Astrocyte (in vitro differentiated cells and primary cell): ENCODE measurements around the gene AMPD3. TPM values are rescaled to one million over a fixed set of nuclear protein-coding genes. Genes with fewer than 3 reads are reported as not detected.

Experiments used
- DNase-seq: peaks from one replicate; pipeline ENCODE4 v3.0.0-alpha.2; 2010; ENCODE audit warnings: low read depth
- FAIRE-seq: peaks from 2 replicates; lab custom pipeline; 2011; peaks lifted over from hg19 to GRCh38; lab: Jason Lieb, UNC
- H2AFZ ChIP-seq: 2 replicates; pipeline ENCODE4 v1.6.0; 2012; ENCODE audit warnings: low read depth, low read length, inconsistent platforms
- H3K27ac ChIP-seq: 2 replicates; pipeline ENCODE4 v1.5.1; 2011; ENCODE audit warnings: low read depth, low read length, inconsistent platforms
- H3K27me3 ChIP-seq: 2 replicates; pipeline ENCODE4 v1.6.0; 2011; ENCODE audit warnings: low read length, inconsistent platforms; ENCODE audit not compliant: insufficient read depth
- H3K36me3 ChIP-seq: 2 replicates; pipeline ENCODE4 v1.5.1; 2011; ENCODE audit warnings: low read length, inconsistent platforms; ENCODE audit not compliant: insufficient read depth
- H3K4me1 ChIP-seq: 2 replicates; pipeline ENCODE4 v1.5.1; 2011; ENCODE audit warnings: low read length, inconsistent platforms; ENCODE audit not compliant: insufficient read depth
- H3K4me2 ChIP-seq: 2 replicates; pipeline ENCODE4 v1.6.0; 2012; ENCODE audit warnings: low read length, inconsistent platforms
- H3K4me3 ChIP-seq: 2 replicates; pipeline ENCODE4 v1.5.1; 2011; ENCODE audit warnings: low read depth, mild to moderate bottlenecking, low read length, inconsistent platforms; ENCODE audit not compliant: insufficient read depth
- H3K79me2 ChIP-seq: 2 replicates; pipeline ENCODE4 v1.6.0; 2012; ENCODE audit warnings: mild to moderate bottlenecking, low read length, inconsistent platforms; ENCODE audit not compliant: insufficient read depth
- H3K9ac ChIP-seq: 2 replicates; pipeline ENCODE4 v1.6.0; 2012; ENCODE audit warnings: mild to moderate bottlenecking, low read length, inconsistent platforms
- H3K9me3 ChIP-seq: 2 replicates; pipeline ENCODE4 v1.5.1; 2012; ENCODE audit warnings: low read depth, mild to moderate bottlenecking, low read length, inconsistent platforms; ENCODE audit not compliant: insufficient read depth
- H4K20me1 ChIP-seq: 2 replicates; pipeline ENCODE4 v1.6.0; 2012; ENCODE audit warnings: low read length, inconsistent platforms; ENCODE audit not compliant: insufficient read depth
- H3K27ac Mint-ChIP-seq: one replicate; pipeline ENCODE4 v1.8.0; 2021; ENCODE audit warnings: mild to moderate bottlenecking, mixed read lengths; ENCODE audit not compliant: unreplicated experiment
- H3K27me3 Mint-ChIP-seq: one replicate; pipeline ENCODE4 v1.8.0; 2021; ENCODE audit warnings: low read depth, mixed read lengths; ENCODE audit not compliant: unreplicated experiment
- H3K36me3 Mint-ChIP-seq: one replicate; pipeline ENCODE4 v1.8.0; 2021; ENCODE audit warnings: low read depth, mixed read lengths; ENCODE audit not compliant: unreplicated experiment
- H3K4me1 Mint-ChIP-seq: one replicate; pipeline ENCODE4 v1.8.0; 2021; ENCODE audit warnings: low read depth, mixed read lengths; ENCODE audit not compliant: unreplicated experiment
- H3K4me3 Mint-ChIP-seq: one replicate; pipeline ENCODE4 v1.8.0; 2021; ENCODE audit warnings: mild to moderate bottlenecking, moderate library complexity, mixed read lengths; ENCODE audit not compliant: unreplicated experiment
- H3K9me3 Mint-ChIP-seq: one replicate; pipeline ENCODE4 v1.8.0; 2021; ENCODE audit warnings: mild to moderate bottlenecking, mixed read lengths; ENCODE audit not compliant: unreplicated experiment
- EZH2 ChIP-seq: IDR thresholded peaks from 2 replicates; pipeline ENCODE4 v1.6.1; 2012; ENCODE audit warnings: mild to moderate bottlenecking, low read length, inconsistent platforms; ENCODE audit not compliant: insufficient read depth
- total RNA-seq: library from RNA; stranded (reverse); gene quantifications from 2 replicates; pipeline ENCODE4 v1.2.1, GENCODE V29; 2021
- TF ChIP-seq, protein P1 (sequence below): IDR thresholded peaks from 2 replicates; pipeline ENCODE4 v1.5.1; 2011; ENCODE audit warnings: low read depth, mild to moderate bottlenecking, inconsistent platforms, low read length, moderate library complexity; ENCODE audit not compliant: insufficient read depth

Gene AMPD3
- total RNA-seq, 1 donor from 2014 or later, result 5.6 TPM

DNA sequence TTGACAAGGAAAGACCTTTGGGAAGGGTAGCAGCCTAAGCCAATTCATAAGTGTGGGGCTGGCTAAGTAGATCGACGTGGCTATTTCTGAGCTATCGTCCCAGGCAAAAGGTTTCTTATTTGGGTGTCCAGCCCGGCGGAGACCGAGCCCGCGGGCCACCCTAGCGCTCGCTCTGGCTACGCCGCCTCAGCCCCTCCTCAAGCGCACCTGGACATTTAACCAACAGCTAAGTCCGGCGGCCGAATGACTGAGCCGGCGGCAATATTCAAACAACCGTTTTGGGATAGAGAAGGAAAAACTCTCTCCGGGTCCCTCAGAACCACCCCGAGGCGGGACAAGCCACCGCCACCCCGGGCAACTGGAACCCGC is 85.5 kb downstream of the AMPD3 start:
- H3K36me3 ChIP-seq, result no peaks in the 10 kb centered on the region
- no peak for TF ChIP-seq EZH2
- TF ChIP-seq, protein P1, sequence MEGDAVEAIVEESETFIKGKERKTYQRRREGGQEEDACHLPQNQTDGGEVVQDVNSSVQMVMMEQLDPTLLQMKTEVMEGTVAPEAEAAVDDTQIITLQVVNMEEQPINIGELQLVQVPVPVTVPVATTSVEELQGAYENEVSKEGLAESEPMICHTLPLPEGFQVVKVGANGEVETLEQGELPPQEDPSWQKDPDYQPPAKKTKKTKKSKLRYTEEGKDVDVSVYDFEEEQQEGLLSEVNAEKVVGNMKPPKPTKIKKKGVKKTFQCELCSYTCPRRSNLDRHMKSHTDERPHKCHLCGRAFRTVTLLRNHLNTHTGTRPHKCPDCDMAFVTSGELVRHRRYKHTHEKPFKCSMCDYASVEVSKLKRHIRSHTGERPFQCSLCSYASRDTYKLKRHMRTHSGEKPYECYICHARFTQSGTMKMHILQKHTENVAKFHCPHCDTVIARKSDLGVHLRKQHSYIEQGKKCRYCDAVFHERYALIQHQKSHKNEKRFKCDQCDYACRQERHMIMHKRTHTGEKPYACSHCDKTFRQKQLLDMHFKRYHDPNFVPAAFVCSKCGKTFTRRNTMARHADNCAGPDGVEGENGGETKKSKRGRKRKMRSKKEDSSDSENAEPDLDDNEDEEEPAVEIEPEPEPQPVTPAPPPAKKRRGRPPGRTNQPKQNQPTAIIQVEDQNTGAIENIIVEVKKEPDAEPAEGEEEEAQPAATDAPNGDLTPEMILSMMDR, result no peak
- peak overlapping the region; percentile 92 for H3K9ac ChIP-seq
- H4K20me1 ChIP-seq, result no peaks in the 10 kb centered on the region
- H3K27me3 ChIP-seq, result no peaks in the 10 kb centered on the region
- H2AFZ ChIP-seq, result peak overlapping the region; percentile 84
- no peak for FAIRE-seq
- H3K27ac ChIP-seq, result peak overlapping the region; percentile 86
- Mint-ChIP-seq H3K27me3 (no peaks in the 10 kb centered on the region), H3K36me3 (no peaks in the 10 kb centered on the region), H3K27ac (peak overlapping the region; percentile 90), H3K4me3 (peak overlapping the region; percentile 93), H3K4me1 (peaks cover 6% of the 10 kb centered on the region), H3K9me3 (no peaks in the 10 kb centered on the region)
- H3K4me1 ChIP-seq, result peaks cover 6% of the 10 kb centered on the region
- peak overlapping the region; percentile 94 for H3K4me2 ChIP-seq
- peak; percentile 26 for DNase-seq
- H3K4me3 ChIP-seq, result peak overlapping the region; percentile 81
- H3K9me3 ChIP-seq, result no peaks in the 10 kb centered on the region
- H3K79me2 ChIP-seq, result peaks cover 35% of the 10 kb centered on the region

GRCh38 chr11:10540915-10541560 is 86.0 kb downstream of the AMPD3 start, which contains the start of gene RNF141:
RNF141 (minus strand) TSS chr11:10541187; CDS start chr11:10534158, 7,029 bp downstream.
- Mint-ChIP-seq H3K27ac (peak within 1 kb of the TSS; percentile 90), H3K27me3 (no peaks in the 10 kb centered on the region), H3K36me3 (no peaks in the 10 kb centered on the region), H3K9me3 (no peaks in the 10 kb centered on the region), H3K4me1 (peaks cover 6% of the 10 kb centered on the region), H3K4me3 (peak within 1 kb of the TSS; percentile 93)
- Histone ChIP-seq H3K4me1 (peaks cover 6% of the 10 kb centered on the region), H3K4me3 (peak within 1 kb of the TSS; percentile 81), H3K79me2 (peaks cover 31% of the 10 kb centered on the region), H3K9ac (peak within 1 kb of the TSS; percentile 92), H3K36me3 (no peaks in the 10 kb centered on the region), H3K9me3 (no peaks in the 10 kb centered on the region), H3K4me2 (peak within 1 kb of the TSS; percentile 94), H2AFZ (peak within 1 kb of the TSS; percentile 84), H4K20me1 (no peaks in the 10 kb centered on the region), H3K27me3 (no peaks in the 10 kb centered on the region), H3K27ac (peak within 1 kb of the TSS; percentile 86)
- DNase-seq (peak; percentile 75), FAIRE-seq (no peak)
- no peak for TF ChIP-seq EZH2
- TF ChIP-seq, protein P1, result peak; percentile 48

DNA sequence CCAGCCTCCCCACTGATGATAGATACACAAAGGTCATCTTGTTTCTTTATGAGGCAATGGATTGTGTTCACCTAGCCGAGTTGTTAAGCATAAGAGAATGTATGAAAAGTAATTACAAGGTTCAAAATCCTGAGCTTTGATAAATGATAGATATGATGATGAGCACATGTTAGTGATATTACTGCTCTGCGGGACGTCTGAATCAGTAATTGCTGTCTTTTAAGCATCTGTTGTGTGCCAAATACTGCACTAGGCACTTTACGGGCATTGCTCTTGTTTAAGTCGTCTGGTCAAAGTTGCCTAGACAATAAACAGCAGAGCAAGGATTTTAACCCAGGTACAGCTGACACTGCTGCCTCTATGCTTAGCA is 86.5 kb downstream of the AMPD3 start:
- Histone ChIP-seq H3K27ac (peak overlapping the region; percentile 19), H3K9ac (peak overlapping the region; percentile 92)
- no peak for FAIRE-seq

More for the DNA sequence above, 86.5 kb downstream of the AMPD3 start:
- Mint-ChIP-seq H3K4me1 (peaks cover 6% of the 10 kb centered on the region), H3K4me3 (peak overlapping the region; percentile 93), H3K9me3 (no peaks in the 10 kb centered on the region), H3K36me3 (no peaks in the 10 kb centered on the region), H3K27me3 (no peaks in the 10 kb centered on the region), H3K27ac (peak overlapping the region; percentile 75)
- peaks cover 28% of the 10 kb centered on the region for H3K79me2 ChIP-seq
- peaks cover 6% of the 10 kb centered on the region for H3K4me1 ChIP-seq
- H3K9me3 ChIP-seq, result no peaks in the 10 kb centered on the region
- peak overlapping the region; percentile 84 for H2AFZ ChIP-seq
- H3K27me3 ChIP-seq, result no peaks in the 10 kb centered on the region
- no peaks in the 10 kb centered on the region for H4K20me1 ChIP-seq
- peak overlapping the region; percentile 94 for H3K4me2 ChIP-seq
- no peak for DNase-seq
- no peak for TF ChIP-seq EZH2
- TF ChIP-seq, protein P1, result no peak
- H3K4me3 ChIP-seq, result peak overlapping the region; percentile 81
- no peaks in the 10 kb centered on the region for H3K36me3 ChIP-seq
